ENCODE measurements around the gene KRTAP20-2. TPM values are rescaled to one million over a fixed set of nuclear protein-coding genes. Genes with fewer than 3 reads are reported as not detected.

Gene KRTAP20-2
- total RNA-seq, 2 experiments from 2014 or later: not detected

DNA sequence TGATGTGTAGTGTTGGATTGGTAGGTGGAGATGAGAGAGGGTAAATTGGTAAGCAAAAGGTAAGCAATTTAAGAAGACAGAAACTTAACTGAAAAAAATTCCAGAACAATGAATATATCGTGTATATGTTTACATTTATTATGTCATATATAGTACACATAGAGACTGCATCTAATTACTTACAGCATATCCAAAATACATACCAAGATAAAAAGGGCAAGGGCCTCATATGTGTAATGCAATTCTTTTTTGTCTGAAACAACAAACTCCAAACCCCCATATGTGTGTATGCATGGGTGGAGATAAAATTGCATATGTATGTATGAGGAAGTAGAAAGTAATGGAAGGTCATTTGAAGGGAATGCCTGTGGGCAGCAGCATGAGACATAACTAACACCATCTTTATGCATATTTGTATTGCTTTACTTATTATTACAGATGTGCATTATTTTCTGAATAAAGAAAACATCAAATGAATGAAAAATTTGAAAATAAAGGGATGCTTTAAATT, 12.0 kb downstream of the KRTAP20-2 start:
- H3K4me1 ChIP-seq (ENCODE audit: insufficient read depth, low read length): no peaks in the 10 kb centered on the region
- H3K4me1 Mint-ChIP-seq (ENCODE audit: low read depth): no peaks in the 10 kb centered on the region
- no peak for TF ChIP-seq CTCF (IDR thresholded peaks at IDR 0.05)
- H3K27me3 Mint-ChIP-seq: no peaks in the 10 kb centered on the region
- no peak overlapping the region for H3K27ac ChIP-seq (ENCODE audit: low read depth in 1 of 2, low read length in 2 of 2)
- DNase-seq (no peak), ATAC-seq (ENCODE audit: poor library complexity) (no peak)
- H3K27me3 ChIP-seq (ENCODE audit: control insufficient read depth in 1 of 2, insufficient read depth in 2 of 2, low read length in 2 of 2): no peaks in the 10 kb centered on the region
- ChIA-PET CTCF (no interaction called here), POLR2A (no interaction called here)
- no peaks in the 10 kb centered on the region for H3K36me3 Mint-ChIP-seq (ENCODE audit: low read depth)
- H3K4me3 Mint-ChIP-seq: no peak overlapping the region
- H3K9me3 ChIP-seq (ENCODE audit: control insufficient read depth in 1 of 2, insufficient read depth in 1 of 2, low read length in 2 of 2): peaks cover 0 to 4% of the 10 kb centered on the region in 2 experiments
- intact Hi-C loops (cut with DNase I, micrococcal nuclease): no loop called here
- H3K9me3 Mint-ChIP-seq: peaks cover 4% of the 10 kb centered on the region
- no peak overlapping the region for H3K4me3 ChIP-seq (ENCODE audit: low read length)
- no peak overlapping the region for H3K27ac Mint-ChIP-seq
- H3K36me3 ChIP-seq (ENCODE audit: insufficient read depth, low read length): no peaks in the 10 kb centered on the region

DNA sequence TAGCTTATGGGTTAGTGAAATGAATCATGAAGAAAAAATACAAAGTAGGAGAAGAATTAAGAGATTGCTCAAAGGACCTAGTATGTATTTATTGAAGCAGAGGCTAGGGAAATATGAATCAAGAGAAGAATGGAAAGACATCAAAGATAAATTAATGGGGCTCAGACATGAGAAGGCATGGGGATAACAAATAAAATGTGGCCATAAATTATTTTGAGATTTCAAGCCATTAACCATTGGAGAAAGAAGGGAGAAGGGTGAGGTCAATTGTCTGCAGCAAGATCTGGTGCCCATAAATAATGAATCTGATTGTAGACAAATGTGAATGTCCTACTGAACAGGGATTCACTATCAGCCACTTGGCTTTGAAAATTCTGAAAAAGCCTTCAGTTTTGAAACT, 17.9 kb downstream of the KRTAP20-2 start:
- no peak overlapping the region for H3K27ac Mint-ChIP-seq
- ATAC-seq (ENCODE audit: poor library complexity) (no peak), DNase-seq (no peak)
- H3K9me3 ChIP-seq (ENCODE audit: control insufficient read depth in 1 of 2, insufficient read depth in 1 of 2, low read length in 2 of 2): no peaks in the 10 kb centered on the region
- H3K4me1 Mint-ChIP-seq (ENCODE audit: low read depth): no peaks in the 10 kb centered on the region
- H3K4me1 ChIP-seq (ENCODE audit: insufficient read depth, low read length): no peaks in the 10 kb centered on the region
- CTCF ChIA-PET: no interaction called here
- intact Hi-C loops (cut with DNase I, micrococcal nuclease): no loop called here
- no peak overlapping the region for H3K4me3 Mint-ChIP-seq
- H3K27ac ChIP-seq (ENCODE audit: low read depth in 1 of 2, low read length in 2 of 2): no peak overlapping the region
- TF ChIP-seq CTCF (IDR thresholded peaks at IDR 0.05): no peak
- H3K27me3 ChIP-seq (ENCODE audit: control insufficient read depth in 1 of 2, insufficient read depth in 2 of 2, low read length in 2 of 2): no peaks in the 10 kb centered on the region
- H3K36me3 ChIP-seq (ENCODE audit: insufficient read depth, low read length): no peaks in the 10 kb centered on the region
- no peak overlapping the region for H3K4me3 ChIP-seq (ENCODE audit: low read length)
- no peaks in the 10 kb centered on the region for H3K27me3 Mint-ChIP-seq
- H3K9me3 Mint-ChIP-seq: no peaks in the 10 kb centered on the region
- POLR2A ChIA-PET: no interaction called here
- no peaks in the 10 kb centered on the region for H3K36me3 Mint-ChIP-seq (ENCODE audit: low read depth)

DNA sequence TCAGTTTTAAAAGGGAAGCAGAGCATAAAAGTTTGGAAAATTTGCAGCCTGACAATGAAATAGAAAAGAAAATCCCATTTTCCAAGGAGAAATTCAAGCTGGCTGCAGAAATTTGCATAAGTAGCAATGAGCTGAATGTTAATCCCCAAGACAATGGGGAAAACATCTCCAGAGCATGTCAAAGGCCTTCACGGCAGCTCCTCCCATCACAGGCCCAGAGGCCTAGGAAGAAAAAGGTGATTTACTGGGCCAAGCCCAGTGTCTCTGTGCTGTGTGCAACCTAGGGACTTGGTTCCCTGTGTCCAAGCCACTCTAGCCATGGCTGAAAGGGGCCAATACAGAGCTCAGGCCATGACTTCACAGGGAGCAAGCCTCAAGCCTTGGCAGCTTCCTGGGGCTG, 33.8 kb downstream of the KRTAP20-2 start:
- Histone ChIP-seq H3K36me3 (ENCODE audit: insufficient read depth, low read length) (no peaks in the 10 kb centered on the region), H3K4me3 (ENCODE audit: low read length) (no peak overlapping the region), H3K9me3 (ENCODE audit: control insufficient read depth in 1 of 2, insufficient read depth in 1 of 2, low read length in 2 of 2) (peaks cover 0 to 4% of the 10 kb centered on the region in 2 experiments), H3K27me3 (ENCODE audit: control insufficient read depth in 1 of 2, insufficient read depth in 2 of 2, low read length in 2 of 2) (no peaks in the 10 kb centered on the region), H3K4me1 (ENCODE audit: insufficient read depth, low read length) (no peaks in the 10 kb centered on the region), H3K27ac (ENCODE audit: low read depth in 1 of 2, low read length in 2 of 2) (no peak overlapping the region)
- H3K4me1 Mint-ChIP-seq (ENCODE audit: low read depth): no peaks in the 10 kb centered on the region
- ChIA-PET CTCF (no interaction called here), POLR2A (no interaction called here)
- no peak overlapping the region for H3K27ac Mint-ChIP-seq
- H3K9me3 Mint-ChIP-seq: peaks cover 8% of the 10 kb centered on the region
- no peak for DNase-seq
- no peak overlapping the region for H3K4me3 Mint-ChIP-seq
- no peaks in the 10 kb centered on the region for H3K36me3 Mint-ChIP-seq (ENCODE audit: low read depth)
- H3K27me3 Mint-ChIP-seq: peaks cover 17% of the 10 kb centered on the region
- no peak for TF ChIP-seq CTCF (IDR thresholded peaks at IDR 0.05)
- ATAC-seq (ENCODE audit: poor library complexity): no peak
- intact Hi-C loops (cut with DNase I, micrococcal nuclease): no loop called here
